ENCODE results near the gene OR52M1. TPM values are rescaled to one million over a fixed set of nuclear protein-coding genes. Genes with fewer than 3 reads are reported as not detected.
"Not testable (repeated sequence)": the region's sequence is repeated elsewhere in the genome, so short reads cannot be mapped to it uniquely, and the experiment has no call there.

Gene OR52M1, protein sequence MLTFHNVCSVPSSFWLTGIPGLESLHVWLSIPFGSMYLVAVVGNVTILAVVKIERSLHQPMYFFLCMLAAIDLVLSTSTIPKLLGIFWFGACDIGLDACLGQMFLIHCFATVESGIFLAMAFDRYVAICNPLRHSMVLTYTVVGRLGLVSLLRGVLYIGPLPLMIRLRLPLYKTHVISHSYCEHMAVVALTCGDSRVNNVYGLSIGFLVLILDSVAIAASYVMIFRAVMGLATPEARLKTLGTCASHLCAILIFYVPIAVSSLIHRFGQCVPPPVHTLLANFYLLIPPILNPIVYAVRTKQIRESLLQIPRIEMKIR
- not detected for total RNA-seq
- long read RNA-seq, result 0 reads

GRCh38 chr11:4544891-4545290, at the start of gene OR52M1:
Gene OR52M1, plus strand, starts transcription at chr11:4545191. Its CDS starts 0 bp downstream, at chr11:4545191.
- DNase-seq (ENCODE audit: low spot score), result no peak

DNA sequence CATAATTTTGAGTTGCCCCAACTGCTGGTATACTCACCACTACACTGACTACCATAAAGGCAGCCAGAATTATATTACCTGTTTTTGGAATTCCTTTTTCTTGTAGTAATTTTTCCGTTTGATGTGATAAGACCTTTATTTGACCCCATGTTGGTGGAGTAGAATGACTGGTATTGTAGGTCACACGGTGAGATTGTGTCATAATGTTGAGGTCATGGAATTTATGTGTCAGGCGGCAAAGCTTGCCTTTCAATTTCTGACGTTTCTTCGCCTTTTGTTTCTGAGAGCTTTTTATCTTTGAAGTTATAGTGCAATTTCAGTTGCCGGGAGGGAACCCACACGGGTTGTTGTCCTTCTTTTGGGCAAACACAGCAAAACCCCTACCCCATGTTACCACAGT, 49.5 kb upstream of the OR52M1 start:
- DNase-seq (ENCODE audit: low spot score), result no peak

DNA sequence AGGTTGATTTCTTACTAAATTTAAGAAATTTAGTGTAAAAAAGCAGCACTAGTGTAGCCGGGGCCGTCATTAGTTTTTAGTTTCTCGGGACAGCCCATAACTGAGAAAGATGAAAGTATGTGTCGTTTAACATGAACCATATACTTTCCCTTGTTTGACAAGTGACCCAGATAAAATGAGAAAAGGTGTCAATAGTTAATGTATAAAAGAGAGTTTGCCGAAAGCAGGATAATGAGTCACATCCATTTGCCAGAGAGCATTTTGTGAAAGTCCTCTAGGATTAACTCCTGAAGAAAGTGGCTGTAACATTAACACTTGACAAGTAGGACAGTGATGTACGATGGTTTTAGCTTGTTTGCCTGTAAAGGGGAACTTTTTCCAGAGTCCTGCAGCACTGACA, 49.0 kb upstream of the OR52M1 start:
- no peak for DNase-seq (ENCODE audit: low spot score)

GRCh38 chr11:4496557-4497248, 48.3 kb upstream of the OR52M1 start:
- DNase-seq (ENCODE audit: low spot score), result no peak

GRCh38 chr11:4508886-4509285, 36.1 kb upstream of the OR52M1 start:
- no peak for DNase-seq (ENCODE audit: low spot score)

- DNase-seq (ENCODE audit: low spot score), result no peak
Measured at GRCh38 chr11:4511282-4512245, 33.4 kb upstream of the OR52M1 start.

DNA sequence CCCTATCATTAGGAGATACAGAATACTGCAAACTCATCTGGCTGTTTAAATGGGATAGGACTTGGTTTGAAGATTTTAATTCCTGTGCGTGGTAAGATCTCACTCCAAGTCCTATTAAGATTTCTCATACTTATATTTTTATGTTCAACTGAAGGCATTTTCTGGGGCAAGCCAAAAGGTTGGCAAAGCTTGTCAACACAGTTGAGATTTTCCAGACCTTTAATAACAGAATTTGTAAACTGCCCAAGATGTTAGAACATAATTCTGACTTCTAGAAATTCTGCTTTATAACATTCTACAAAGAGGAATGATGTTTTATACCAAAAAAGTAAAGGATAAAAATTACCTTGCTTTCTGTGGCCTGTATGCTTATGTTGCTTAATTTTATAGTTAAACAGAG, 30.8 kb upstream of the OR52M1 start:
- DNase-seq (ENCODE audit: low spot score), result no peak

- DNase-seq (ENCODE audit: low spot score), result no peak
Measured at GRCh38 chr11:4522339-4522738, 22.7 kb upstream of the OR52M1 start.

DNA sequence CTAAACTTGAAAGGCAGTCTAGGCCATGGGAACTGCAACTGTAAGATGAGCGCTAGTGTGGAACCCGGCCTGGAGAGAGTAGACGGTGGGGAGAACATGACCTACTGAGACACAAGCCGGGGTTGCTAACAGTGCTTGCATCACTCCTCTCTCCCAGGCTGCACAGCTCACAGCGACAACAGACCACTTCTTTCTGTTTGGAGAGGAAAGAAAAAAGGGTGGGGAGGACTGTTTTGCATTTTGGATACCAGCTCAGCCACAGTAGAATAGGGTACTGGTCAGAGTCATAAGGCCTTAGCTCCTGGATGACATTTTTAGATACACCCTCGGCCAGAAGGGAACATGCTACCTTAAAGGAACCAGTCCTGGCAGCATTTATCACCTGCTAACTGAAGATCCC, 22.2 kb upstream of the OR52M1 start:
- DNase-seq (ENCODE audit: low spot score), result no peak

- no peak for DNase-seq (ENCODE audit: low spot score)
Measured at GRCh38 chr11:4523666-4524065, 21.3 kb upstream of the OR52M1 start.

DNA sequence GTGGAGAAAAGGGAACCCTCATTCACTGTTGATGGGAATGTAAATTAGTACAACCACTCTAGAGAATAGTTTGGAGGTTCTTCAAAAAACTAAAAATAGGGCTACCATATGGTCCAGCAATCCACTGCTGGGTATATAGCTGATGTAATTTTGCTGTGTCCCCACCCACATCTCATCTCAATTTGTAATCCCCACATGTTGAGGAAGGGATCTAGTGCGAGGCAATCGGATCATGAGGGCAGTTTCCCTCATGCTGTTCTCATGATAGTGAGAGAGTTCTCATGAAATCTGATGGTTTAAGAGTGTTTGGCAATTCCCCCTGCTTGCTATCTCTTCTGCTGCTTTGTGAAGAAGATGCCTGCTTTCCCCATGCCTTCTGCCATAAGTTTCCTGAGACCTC, 17.1 kb upstream of the OR52M1 start:
- DNase-seq (ENCODE audit: low spot score), result no peak

DNA sequence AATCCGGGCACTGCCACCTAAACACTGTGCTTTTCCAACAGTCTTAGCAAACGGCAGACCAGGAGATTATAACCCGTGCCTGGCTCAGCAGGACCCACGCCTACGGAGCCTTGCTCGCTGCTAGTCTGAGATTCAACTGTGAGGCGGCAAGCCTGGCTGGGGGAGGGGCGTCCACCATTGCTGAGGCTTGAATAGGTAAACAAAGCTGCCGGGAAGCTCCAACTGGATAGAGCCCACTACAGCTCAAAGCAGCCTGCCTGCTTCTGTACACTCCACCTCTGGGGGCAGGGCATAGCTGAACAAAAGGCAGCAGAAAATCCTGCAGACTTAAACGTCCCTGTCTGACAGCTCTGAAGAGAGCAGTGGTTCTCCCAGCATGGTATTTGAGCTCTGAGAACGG, 13.3 kb upstream of the OR52M1 start:
- not testable (repeated sequence) for DNase-seq (ENCODE audit: low spot score)

DNA sequence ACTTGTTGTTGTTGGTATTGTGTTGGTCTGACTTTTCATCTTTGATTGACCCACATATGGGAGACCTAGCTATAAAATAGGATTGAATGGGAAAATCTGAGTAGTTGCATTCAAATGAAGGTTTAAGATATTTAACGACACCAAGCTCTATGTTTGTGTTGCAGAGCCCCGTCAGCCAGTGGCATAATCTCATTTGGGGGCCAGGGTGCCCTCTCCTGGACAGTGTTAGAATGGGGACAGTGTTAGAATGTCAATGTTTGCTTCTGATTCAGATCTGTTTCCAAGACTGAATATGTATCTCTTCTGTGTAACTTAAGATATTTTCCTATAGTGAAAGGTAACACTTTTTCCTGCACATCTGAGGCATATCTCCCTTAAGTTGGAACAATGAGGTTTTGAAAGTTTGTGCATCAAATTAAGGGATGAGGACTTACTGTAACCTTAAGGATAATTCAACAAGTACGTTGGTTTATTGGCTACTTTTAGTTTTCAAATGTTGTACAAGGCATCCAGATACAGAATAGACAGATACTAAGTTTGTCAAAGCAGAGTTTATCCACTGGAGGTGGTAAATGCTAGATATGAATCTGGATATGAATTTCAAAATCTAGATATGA, 5.3 kb upstream of the OR52M1 start:
- DNase-seq (ENCODE audit: low spot score), result no peak

- no peak for DNase-seq (ENCODE audit: low spot score)
Measured at GRCh38 chr11:4541071-4541470, 3.9 kb upstream of the OR52M1 start.

DNA sequence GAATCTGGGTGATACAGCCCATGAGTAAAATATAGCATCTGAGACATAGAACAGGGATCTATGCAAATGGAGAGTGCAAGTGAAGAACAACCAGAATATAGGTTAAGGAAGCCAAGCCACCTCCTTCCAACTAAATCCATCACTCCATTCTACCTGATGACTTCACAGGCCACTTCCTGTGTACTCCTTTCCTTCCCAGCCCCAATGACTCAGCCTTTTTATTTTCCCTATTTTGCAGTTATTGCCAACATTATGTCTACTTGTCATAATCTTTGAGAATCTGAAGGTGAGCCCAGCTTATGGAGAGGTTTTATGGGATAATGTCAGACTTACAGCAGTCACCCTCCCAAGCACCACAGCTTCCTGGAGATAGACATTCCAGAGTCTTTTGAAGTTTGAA, 1.4 kb upstream of the OR52M1 start:
- no peak for DNase-seq (ENCODE audit: low spot score)

DNA sequence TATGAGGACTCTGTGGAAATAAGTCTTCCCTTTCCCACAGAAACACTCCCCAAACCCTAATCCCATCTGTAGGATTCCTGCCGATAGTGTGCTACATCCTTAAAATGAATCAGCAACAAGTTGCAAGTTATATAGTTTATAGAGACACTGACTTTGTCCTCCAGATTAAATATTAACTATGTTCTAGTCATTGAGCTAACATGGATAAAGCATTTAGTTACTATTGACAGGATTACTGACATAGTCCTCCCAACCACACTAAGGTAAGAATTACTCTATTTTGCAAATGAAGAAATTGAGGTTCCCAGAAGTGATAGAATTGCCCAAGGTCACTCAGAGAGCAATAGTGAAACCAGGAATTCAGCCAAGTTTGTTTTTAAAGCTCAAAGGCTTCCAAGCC, 1.9 kb downstream of the OR52M1 start:
- no peak for DNase-seq (ENCODE audit: low spot score)

GRCh38 chr11:4547416-4547815, 2.4 kb downstream of the OR52M1 start:
- no peak for DNase-seq (ENCODE audit: low spot score)

- DNase-seq (ENCODE audit: low spot score), result no peak
Measured at GRCh38 chr11:4551346-4551979, 6.5 kb downstream of the OR52M1 start.

DNA sequence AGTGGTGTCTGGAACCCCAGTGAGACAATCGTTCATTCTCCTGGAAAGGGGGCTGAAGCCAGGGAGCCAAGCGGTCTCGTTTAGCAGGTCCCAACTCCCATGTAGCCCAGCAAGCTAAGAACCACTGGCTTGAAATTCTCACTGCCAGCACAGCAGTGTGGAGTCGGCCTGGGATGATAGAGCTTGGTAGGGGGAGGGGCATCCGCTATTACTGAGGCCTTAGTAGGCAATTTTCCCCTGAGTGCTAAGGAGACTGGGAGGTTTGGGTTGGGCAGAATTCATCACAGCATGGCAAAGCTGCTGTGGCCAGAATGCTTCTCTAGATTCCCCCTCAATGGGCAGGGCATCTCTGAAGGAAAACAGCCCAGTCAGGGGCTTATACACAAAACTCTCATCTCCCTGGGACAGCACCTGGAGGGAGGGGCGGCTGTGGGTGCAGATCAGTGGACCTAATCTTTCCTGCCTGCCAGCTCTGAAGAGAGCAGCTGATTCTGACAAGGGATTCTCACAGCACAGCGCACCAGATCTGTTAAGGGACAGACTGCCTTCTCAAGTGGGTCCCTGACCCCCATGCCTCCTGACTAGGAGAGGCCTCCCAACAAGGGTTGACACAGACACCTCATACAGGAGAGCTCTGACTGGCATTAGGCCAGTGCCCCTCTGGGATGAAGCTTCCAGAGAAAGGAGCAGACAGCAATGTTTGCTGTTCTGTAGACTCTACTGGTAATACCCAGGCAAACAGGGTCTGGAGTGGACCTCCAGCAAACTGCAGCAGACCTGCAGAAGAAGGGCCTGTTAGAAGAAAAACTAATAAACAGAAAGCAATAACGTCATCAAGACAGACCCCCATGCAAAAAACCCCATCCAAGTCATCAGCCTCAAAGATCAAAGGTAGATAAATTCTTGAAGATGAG, 14.8 kb downstream of the OR52M1 start:
- DNase-seq (ENCODE audit: low spot score), result no peak

DNA sequence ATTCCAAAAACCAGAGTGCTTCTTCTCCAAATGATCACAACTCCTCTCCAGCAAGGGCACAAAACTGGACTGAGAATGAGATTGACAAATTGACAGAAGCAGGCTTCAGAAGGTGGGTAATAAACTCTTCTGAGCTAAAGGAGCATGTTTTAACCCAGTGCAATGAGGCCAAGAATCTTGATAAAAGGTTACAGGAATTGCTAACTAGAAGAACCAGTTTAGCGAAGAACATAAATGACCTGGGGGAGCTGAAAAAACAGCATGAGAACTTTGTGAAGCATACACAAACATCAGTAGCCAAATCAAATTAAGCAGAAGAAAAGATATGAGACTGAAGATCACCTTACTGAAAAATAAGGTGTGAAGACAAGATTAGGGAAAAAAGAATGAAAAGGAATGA, 15.5 kb downstream of the OR52M1 start:
- DNase-seq (ENCODE audit: low spot score), result no peak

All from mesenteric fat pad (tissue), 1 donor.